Neuron (in vitro differentiated cells): ENCODE data around the gene EARS2.
"Not testable (repeated sequence)": the region's sequence is repeated elsewhere in the genome, so short reads cannot be mapped to it uniquely, and the experiment has no call there.

Source experiments
- H2AFZ ChIP-seq: one replicate; pipeline ENCODE4 v1.6.1; 2013; ENCODE audit warnings: low read depth, mild to moderate bottlenecking, inconsistent platforms, low read length, moderate library complexity
- H3K27me3 ChIP-seq: one replicate; pipeline ENCODE4 v1.6.1; 2013; ENCODE audit warnings: low read length; ENCODE audit not compliant: insufficient read depth
- H3K36me3 ChIP-seq: one replicate; pipeline ENCODE4 v1.6.1; 2013; ENCODE audit warnings: low read length; ENCODE audit not compliant: insufficient read depth
- H3K4me1 ChIP-seq: one replicate; pipeline ENCODE4 v1.6.1; 2013; ENCODE audit warnings: low read length; ENCODE audit not compliant: insufficient read depth
- H3K4me3 ChIP-seq: 2 replicates; pipeline ENCODE4 v1.5.1; 2013; ENCODE audit warnings: mild to moderate bottlenecking, low read length, moderate library complexity
- H3K9me3 ChIP-seq: one replicate; pipeline ENCODE4 v1.6.1; 2013; ENCODE audit warnings: low read length

The EARS2 gene

DNA sequence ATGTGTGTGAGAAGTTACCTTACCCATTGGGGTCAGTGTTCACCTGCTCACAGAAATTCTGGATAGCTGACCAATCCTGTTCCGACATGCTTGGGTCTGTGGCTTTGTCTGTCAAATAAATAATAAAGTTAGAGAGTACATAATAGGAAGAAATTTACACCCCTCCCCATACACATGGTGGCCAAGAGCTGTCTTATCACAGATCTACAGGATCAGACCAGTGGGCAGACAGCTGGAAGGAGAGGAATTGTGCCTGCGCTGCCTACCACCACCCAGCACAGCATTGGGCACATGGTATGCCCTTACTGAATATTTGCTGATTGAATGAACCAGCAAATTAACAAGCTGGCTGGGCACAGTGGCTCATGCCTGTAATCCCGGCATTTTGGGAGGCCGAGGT is 61.5 kb downstream of the EARS2 start:
- Histone ChIP-seq H3K27me3 (no peaks in the 10 kb centered on the region), H2AFZ (no peak overlapping the region), H3K4me1 (peaks cover 2% of the 10 kb centered on the region), H3K36me3 (peaks cover 46% of the 10 kb centered on the region), H3K4me3 (no peak overlapping the region), H3K9me3 (no peaks in the 10 kb centered on the region)

DNA sequence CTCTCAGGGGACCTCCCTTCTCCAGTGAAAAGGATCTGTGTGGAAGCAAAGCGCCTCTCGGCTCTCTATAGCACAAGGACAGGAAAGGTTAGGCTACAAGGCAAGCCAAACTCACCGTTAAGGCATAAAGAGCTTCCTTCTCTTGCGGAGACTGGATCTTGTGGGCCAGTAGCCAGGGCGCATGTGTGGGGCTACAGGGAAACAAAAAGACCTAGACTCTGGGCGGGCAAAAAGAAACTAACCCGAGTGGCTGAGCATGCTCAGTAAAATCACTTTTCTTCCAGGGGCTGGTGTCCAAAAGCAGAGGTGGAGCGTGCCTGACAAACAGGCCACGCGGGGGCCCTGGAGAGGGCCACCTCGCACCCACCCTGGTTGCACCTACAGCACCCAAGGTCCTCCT is 63.0 kb downstream of the EARS2 start:
- Histone ChIP-seq H3K9me3 (no peaks in the 10 kb centered on the region), H2AFZ (no peak overlapping the region), H3K36me3 (peaks cover 54% of the 10 kb centered on the region), H3K4me1 (no peaks in the 10 kb centered on the region), H3K27me3 (no peaks in the 10 kb centered on the region), H3K4me3 (no peak overlapping the region)

DNA sequence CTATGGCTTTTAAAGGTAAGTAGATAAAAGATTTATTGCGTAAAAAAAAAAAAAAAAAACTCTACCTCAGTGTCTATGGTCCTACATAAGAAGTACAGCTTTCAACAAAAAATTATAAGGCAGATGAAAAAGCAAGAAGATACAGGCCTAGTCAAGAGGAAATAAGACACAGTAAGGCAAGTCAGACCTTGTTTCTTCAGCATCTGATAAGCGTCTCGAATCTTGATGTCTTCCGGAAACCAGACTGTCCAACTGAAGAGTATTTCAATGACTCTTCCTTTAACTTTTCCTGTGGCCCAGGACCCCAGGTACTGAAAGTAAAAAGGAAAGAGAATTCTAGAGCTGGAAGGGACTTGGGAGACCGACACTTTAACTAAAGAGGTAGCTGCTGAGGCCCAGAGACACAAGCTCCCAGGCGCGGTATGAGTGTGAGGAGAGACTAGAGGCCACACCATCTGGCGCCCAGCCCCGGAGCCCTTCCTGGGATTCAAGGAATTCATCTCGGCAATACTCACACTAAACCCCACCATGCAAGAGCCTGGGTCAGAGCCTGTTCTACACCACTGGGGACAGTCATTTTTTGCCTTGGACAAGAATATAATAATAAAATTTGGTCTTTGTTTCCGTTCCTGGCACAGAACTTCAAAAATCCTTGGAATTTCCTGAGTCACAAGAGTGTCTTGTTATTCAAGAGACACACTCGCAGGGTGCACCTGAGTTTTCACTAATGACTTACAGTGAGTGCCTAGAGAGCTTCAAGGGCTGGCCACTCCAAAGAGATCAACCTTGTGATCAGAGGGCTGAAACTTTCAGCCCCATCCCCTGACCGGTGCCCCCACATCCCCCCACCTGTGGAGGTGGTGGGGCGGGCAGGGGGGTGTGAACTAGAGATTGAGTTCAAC is 65.4 kb downstream of the EARS2 start:
- Histone ChIP-seq H3K9me3 (no peaks in the 10 kb centered on the region), H3K4me1 (no peaks in the 10 kb centered on the region), H3K4me3 (no peak overlapping the region), H3K36me3 (peaks cover 76% of the 10 kb centered on the region), H2AFZ (no peak overlapping the region), H3K27me3 (no peaks in the 10 kb centered on the region)

DNA sequence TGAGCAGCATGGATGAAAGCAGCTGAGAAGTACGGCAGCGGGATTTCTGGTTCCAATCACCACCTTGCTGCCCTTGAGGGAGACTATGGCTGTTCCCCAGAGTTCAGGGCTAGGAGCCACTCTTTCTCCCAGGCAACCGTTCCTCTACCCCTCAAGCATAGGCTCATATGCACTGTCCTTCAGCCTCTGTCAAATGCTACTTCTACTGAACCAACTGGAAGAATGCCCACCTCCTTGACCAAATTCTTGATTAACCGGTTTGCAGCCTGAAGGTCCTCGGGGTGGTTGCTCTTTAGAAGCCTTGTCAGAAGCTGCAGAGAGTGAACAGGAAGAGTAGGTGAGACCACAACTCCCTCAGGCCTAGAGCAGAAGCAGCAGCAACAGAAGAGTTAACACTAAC is 70.7 kb downstream of the EARS2 start:
- no peaks in the 10 kb centered on the region for H3K9me3 ChIP-seq
- H3K27me3 ChIP-seq: no peaks in the 10 kb centered on the region

GRCh38 chr16:23485841-23486240 is 71.3 kb downstream of the EARS2 start:
- Histone ChIP-seq H3K4me3 (no peak overlapping the region), H3K4me1 (no peaks in the 10 kb centered on the region), H3K27me3 (no peaks in the 10 kb centered on the region), H2AFZ (no peak overlapping the region), H3K36me3 (peaks cover 82% of the 10 kb centered on the region), H3K9me3 (no peaks in the 10 kb centered on the region)

More for the DNA sequence above, 70.7 kb downstream of the EARS2 start:
- Histone ChIP-seq H3K4me3 (no peak overlapping the region), H3K36me3 (peaks cover 82% of the 10 kb centered on the region), H3K4me1 (no peaks in the 10 kb centered on the region), H2AFZ (no peak overlapping the region)

- no peaks in the 10 kb centered on the region for H3K9me3 ChIP-seq
- H3K4me3 ChIP-seq: no peak overlapping the region
- H3K36me3 ChIP-seq: peaks cover 86% of the 10 kb centered on the region
- no peaks in the 10 kb centered on the region for H3K27me3 ChIP-seq
- no peaks in the 10 kb centered on the region for H3K4me1 ChIP-seq
- H2AFZ ChIP-seq: no peak overlapping the region
Observed at GRCh38 chr16:23485257-23485614, 71.9 kb downstream of the EARS2 start.

GRCh38 chr16:23484510-23485256 is 72.5 kb downstream of the EARS2 start:
- H3K36me3 ChIP-seq: peaks cover 86% of the 10 kb centered on the region
- no peak overlapping the region for H3K4me3 ChIP-seq
- no peaks in the 10 kb centered on the region for H3K9me3 ChIP-seq
- H2AFZ ChIP-seq: no peak overlapping the region
- no peaks in the 10 kb centered on the region for H3K27me3 ChIP-seq
- no peaks in the 10 kb centered on the region for H3K4me1 ChIP-seq

DNA sequence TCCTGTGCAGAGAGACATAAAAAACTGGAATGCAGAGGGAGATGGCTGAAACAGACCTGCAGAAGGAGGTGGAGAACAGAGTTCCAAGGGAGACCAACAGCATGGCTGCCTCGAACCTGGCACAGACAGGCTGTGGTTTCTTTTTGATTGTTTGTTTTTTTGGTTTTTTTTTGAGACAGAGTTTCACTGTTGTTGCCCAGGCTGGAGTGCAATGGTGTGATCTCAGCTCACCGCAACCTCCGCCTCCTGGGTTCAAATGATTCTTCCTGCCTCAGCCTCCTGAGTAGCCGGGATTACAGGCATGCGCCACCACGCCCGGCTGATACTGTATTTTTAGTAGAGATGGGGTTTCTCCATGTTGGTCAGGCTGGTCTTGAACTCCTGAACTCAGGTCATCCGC is 73.7 kb downstream of the EARS2 start:
- not testable (repeated sequence) for H2AFZ ChIP-seq, H3K9me3 ChIP-seq, H3K27me3 ChIP-seq, H3K4me3 ChIP-seq, H3K4me1 ChIP-seq
- H3K36me3 ChIP-seq: peaks cover 89% of the 10 kb centered on the region

DNA sequence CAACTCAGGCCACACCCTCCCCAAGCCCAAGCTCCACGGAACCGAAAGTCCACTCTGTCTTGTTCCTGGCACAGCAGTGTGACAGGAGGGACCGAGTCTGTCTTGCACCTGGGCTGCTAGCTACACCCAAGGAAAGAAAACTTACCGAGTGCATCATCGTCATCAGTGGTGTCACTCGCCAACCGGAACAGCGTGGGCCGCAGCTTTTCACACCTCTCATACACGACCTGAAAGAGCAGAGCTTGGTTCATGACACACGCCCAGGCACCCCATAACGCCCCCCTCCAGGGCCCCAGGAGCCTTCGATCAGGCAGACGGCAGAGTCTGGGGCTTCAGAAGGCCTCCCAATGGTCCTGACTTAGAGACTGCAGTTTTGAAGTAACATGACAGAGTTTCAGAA is 74.4 kb downstream of the EARS2 start:
- no peak overlapping the region for H2AFZ ChIP-seq
- no peaks in the 10 kb centered on the region for H3K27me3 ChIP-seq
- H3K9me3 ChIP-seq: no peaks in the 10 kb centered on the region
- no peaks in the 10 kb centered on the region for H3K4me1 ChIP-seq
- peaks cover 86% of the 10 kb centered on the region for H3K36me3 ChIP-seq
- H3K4me3 ChIP-seq: no peak overlapping the region

- no peaks in the 10 kb centered on the region for H3K4me1 ChIP-seq
- H2AFZ ChIP-seq: no peak overlapping the region
- no peaks in the 10 kb centered on the region for H3K27me3 ChIP-seq
- peaks cover 86% of the 10 kb centered on the region for H3K36me3 ChIP-seq
- H3K9me3 ChIP-seq: no peaks in the 10 kb centered on the region
- H3K4me3 ChIP-seq: no peak overlapping the region
Observed at GRCh38 chr16:23480257-23480656, 76.9 kb downstream of the EARS2 start.

- Histone ChIP-seq H3K36me3 (peaks cover 83% of the 10 kb centered on the region), H3K27me3 (no peaks in the 10 kb centered on the region), H2AFZ (no peak overlapping the region), H3K4me3 (no peak overlapping the region), H3K9me3 (no peaks in the 10 kb centered on the region), H3K4me1 (no peaks in the 10 kb centered on the region)
Observed at GRCh38 chr16:23479138-23479537, 78.0 kb downstream of the EARS2 start.

GRCh38 chr16:23478566-23478965 is 78.6 kb downstream of the EARS2 start:
- Histone ChIP-seq H3K27me3 (no peaks in the 10 kb centered on the region), H3K4me1 (no peaks in the 10 kb centered on the region), H3K9me3 (no peaks in the 10 kb centered on the region), H3K4me3 (no peak overlapping the region), H3K36me3 (peaks cover 89% of the 10 kb centered on the region), H2AFZ (no peak overlapping the region)

DNA sequence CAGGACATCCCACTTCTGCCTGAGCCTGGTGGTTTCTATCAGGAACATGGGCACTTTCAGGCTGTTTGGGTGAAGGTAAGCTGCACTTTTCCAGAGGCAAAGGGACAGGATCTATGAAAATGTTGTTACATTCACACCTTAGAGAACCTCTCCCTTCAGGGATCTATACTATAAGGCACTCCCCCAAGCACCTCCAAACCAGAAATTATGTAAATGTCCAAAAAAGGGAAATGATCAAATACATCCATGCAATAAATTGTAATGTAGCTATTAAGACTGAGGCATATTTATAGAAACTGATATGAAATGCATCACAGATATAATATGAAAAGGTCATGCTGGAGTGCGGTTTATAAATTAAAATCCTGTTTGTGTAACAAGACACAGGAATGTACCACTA is 80.9 kb downstream of the EARS2 start:
- Histone ChIP-seq H3K4me3 (no peak overlapping the region), H3K9me3 (no peaks in the 10 kb centered on the region), H3K27me3 (no peaks in the 10 kb centered on the region), H2AFZ (no peak overlapping the region), H3K36me3 (peaks cover 83% of the 10 kb centered on the region), H3K4me1 (no peaks in the 10 kb centered on the region)
